IPS-18c (cell line): ENCODE results near the gene C7.
"Not testable (repeated sequence)": the region's sequence is repeated elsewhere in the genome, so short reads cannot be mapped to it uniquely, and the experiment has no call there.

Experiments used
- H3K4me3 ChIP-seq: 2 replicates; pipeline ENCODE4 v1.7.0; 2013; ENCODE audit warnings: low read depth, mild to moderate bottlenecking, low read length, moderate library complexity; ENCODE audit not compliant: insufficient read depth
- H3K9me3 ChIP-seq: one replicate; pipeline ENCODE4 v1.6.1; 2013; ENCODE audit warnings: mild to moderate bottlenecking, low read length, moderate library complexity; ENCODE audit not compliant: control insufficient read depth, insufficient read depth

The C7 gene

DNA sequence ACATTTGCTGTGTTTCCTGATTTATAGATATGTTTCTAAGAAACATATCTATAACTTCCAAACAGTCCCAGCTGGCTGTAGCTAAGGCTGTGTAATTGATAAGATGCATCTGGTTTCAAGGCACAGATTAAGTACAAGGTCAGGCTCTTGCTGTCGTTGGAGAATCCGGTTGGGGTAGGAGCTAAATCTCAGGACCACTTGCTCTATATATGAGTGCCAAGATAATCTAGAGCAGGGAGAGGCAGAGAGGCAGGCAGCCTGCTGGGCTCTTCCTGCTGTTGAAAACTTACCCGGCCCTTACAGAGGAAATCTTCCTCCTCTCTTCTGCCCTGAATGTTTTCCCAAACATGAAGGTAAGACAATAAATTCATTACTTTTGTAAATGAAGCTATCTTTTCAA lies at the start of gene C7:
Gene C7, plus strand, starts transcription at position 234 of the 400 bp plus-strand sequence. Its CDS starts 114 bp downstream, at position 348.
- Histone ChIP-seq H3K9me3 (no peaks in the 10 kb centered on the region), H3K4me3 (no peak within 1 kb of the TSS)

- no peaks in the 10 kb centered on the region for H3K9me3 ChIP-seq
- H3K4me3 ChIP-seq, result no peak overlapping the region
Measured at GRCh38 chr5:40860711-40861110, 48.6 kb upstream of the C7 start.

DNA sequence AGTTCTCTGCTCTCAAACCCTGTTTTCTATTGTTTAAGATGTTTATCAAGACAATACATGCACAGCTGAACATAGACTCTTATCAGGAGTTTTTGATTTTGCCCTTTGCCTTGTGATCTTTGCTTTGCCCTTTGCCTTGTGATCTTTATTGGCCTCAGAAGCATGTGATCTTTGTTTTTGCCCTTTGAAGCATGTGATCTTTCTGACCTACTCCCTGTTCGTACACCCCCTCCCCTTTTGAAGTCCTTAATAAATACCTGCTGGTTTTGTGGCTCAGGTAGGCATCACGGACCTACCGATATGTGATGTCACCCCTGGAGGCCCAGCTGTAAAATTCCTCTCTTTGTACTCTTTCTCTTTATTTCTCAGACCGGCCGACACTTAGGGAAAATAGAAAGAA lies 44.3 kb upstream of the C7 start:
- not testable (repeated sequence) for H3K4me3 ChIP-seq, H3K9me3 ChIP-seq

DNA sequence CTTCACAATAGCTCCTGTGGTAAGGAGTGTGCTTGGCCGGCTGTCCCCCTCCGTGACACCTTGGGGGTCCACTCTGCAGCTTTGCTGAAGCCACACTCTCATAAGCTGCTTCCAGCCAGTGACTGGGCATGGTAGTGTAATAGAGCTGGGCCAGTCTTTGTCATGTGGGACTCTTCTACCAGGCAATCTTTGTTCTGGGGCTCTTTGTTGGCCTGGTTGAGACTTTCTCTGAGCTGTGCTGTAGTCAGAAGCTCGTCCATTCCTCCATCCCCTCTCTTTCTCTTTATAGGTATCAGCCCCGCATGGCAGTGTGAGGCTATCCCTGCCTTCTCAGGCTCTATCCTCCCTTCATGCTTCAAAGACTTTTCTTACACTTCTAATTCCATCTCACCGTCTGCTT lies 42.5 kb upstream of the C7 start:
- Histone ChIP-seq H3K4me3 (no peak overlapping the region), H3K9me3 (no peaks in the 10 kb centered on the region)

DNA sequence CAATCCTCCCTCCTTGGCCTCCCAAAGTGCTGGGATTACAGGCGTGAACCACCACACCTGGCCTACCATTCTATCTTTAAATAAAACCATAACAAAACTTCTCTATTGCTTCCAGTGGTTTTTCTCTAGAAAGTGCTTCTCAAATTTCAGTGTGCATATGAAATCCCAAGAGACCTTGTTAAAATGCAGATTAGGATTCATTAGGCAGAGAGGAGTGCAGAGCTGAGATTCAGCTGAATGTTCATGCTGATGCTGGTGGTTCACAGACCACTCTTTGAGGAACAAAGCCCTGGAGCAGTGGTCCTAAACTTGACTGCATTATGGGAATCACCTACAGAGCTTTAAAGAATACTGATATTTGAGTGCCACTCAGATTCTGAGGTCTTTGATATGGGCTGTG lies 39.9 kb upstream of the C7 start:
- no peak overlapping the region for H3K4me3 ChIP-seq

GRCh38 chr5:40871177-40871576 lies 38.1 kb upstream of the C7 start:
- Histone ChIP-seq H3K9me3 (no peaks in the 10 kb centered on the region), H3K4me3 (no peak overlapping the region)

More for the DNA sequence above, 39.9 kb upstream of the C7 start:
- no peaks in the 10 kb centered on the region for H3K9me3 ChIP-seq

DNA sequence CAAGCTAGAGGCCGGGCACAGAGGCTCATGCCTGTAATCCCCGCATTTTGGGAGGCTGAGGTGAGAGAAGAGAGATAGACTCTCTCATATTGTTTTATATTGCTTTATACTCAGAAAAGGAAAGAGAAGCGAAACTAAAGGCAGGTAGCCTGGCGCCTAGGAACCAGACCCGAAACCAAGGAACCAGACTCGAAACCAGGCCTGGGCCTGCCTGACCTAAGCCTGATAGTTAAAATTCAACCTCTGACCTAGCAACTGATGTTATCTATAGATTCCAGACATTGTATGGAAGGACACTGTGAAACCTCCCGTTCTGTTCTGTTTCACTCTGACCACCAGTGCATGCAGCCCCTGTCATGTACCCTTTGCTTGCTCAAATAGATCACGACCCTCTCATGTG lies 37.0 kb upstream of the C7 start:
- H3K4me3 ChIP-seq, H3K9me3 ChIP-seq: not testable (repeated sequence)

DNA sequence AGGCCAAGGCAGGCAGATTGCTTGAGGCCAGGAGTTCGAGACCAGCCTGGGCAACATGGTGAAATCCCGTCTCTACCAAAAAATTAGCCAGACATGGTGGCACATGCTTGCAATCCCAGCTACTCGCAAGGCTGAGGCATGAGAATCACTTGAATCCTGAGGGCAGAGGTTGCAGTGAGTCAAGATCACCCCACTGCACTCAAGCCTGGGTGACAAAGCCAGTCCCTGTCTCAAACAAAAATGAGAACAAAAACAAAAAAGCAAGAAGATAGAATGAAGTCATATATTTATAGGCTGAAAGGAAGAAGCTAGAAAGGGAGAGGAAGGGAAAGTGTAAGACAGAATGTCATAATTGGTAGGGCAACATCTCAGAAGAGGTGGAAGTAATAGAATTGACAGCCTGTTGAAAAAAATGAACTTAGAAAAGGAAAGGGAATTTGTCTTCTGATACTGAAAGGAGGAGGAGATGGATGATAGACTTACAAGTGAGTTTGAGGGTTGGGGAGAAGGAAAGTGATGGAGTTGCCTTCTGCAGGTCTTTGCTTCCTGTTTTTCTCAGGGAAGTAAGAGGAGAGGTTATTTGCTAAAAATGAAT lies 35.9 kb upstream of the C7 start:
- no peak overlapping the region for H3K4me3 ChIP-seq
- H3K9me3 ChIP-seq, result no peaks in the 10 kb centered on the region

DNA sequence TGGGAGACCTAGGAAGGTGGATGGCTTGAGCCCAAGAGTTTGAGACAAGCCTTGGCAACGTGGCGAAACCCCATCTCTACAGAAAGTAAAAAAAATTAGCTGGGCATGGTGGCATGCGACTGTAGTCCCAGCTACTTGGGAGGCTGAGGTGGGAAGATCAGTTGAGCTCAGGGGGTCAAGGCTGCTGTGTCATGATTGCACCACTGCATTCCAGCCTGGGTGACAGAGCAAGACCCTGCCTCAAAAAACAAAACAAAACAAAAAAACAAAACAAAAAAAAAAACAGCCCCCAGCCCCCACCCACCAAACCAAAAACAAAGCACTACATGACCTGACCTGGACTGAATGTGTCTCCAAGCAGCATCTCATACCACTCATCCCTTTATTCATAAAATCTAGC lies 33.3 kb upstream of the C7 start:
- H3K9me3 ChIP-seq, result peaks cover 2% of the 10 kb centered on the region
- no peak overlapping the region for H3K4me3 ChIP-seq

DNA sequence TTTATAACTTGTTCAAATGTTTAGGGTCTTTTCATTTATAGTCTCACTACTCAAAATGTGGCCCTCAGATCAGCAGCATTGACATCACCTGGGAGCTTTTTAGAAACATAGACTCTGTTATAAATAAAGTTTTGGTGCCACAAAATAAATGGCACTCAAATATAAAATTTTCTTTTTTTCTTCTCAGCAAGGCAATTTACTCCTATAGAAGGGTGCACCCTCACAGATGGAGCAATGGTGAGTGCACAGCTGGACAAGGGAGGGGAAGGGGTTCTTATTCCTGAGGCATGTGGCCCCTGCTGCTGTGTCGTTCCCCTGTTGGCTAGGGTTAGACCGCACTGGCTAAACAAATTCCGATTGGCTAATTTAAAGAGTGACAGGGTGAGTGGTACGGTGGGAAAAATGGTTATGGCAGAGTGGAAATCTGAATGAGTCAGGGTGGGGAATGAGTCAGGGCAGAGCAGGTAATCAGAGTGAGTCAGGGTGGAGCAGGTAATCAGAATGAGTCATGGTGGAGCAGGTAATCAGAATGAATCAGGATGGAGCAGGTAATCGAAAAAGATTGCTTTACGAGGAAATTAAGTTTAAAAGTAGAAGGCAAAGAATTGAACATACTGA lies 31.8 kb upstream of the C7 start:
- H3K4me3 ChIP-seq, result no peak overlapping the region

GRCh38 chr5:40879163-40879942 lies 29.9 kb upstream of the C7 start:
- peaks cover 2% of the 10 kb centered on the region for H3K9me3 ChIP-seq
- H3K4me3 ChIP-seq, result no peak overlapping the region

More for the DNA sequence above, 31.8 kb upstream of the C7 start:
- H3K9me3 ChIP-seq, result peaks cover 2% of the 10 kb centered on the region

GRCh38 chr5:40882291-40882690 lies 27.0 kb upstream of the C7 start:
- Histone ChIP-seq H3K9me3 (peaks cover 2% of the 10 kb centered on the region), H3K4me3 (no peak overlapping the region; the same call in 1 of the 2 replicates)

- H3K9me3 ChIP-seq, H3K4me3 ChIP-seq: not testable (repeated sequence)
Measured at GRCh38 chr5:40883051-40883450, 26.2 kb upstream of the C7 start.

- not testable (repeated sequence) for H3K9me3 ChIP-seq, H3K4me3 ChIP-seq
Measured at GRCh38 chr5:40895440-40896425, 13.6 kb upstream of the C7 start.

DNA sequence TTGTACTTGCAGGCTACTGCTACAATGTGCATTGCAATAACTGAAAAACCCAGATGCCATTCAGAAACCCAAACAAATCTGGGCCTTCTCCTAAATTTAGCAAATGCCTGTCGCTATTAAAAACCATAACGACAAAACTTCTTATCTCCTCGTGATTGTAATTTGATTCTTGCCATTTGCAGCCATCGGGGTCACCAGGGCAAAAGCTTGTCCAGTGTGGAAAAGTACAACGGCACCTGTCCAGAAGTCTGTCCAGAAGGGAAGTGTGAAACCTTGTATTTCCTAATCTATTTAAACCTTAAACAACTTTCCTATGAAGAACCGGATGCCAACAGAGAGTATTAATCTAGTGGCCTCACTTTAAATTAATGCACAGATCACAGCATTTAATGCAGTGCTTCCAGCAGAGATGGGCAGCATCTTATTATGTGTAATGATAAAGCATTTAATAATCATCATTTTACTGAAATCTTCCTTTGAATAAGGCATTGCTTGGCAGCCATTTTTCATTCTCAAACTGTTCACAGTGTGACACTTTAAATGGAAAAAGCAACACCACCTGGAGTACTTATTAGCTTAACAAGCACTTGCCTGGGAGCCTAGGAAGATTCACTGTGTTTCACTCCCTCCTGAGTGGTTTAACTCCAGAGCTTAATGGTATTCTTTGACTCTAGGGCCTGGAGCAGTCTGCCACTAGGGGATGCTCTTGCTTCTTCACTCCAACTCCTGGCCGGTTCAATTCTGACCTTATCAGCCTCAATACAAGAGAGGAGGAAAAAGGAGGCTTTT lies 4.9 kb upstream of the C7 start:
- no peaks in the 10 kb centered on the region for H3K9me3 ChIP-seq
- no peak overlapping the region for H3K4me3 ChIP-seq

- Histone ChIP-seq H3K4me3 (no peak overlapping the region), H3K9me3 (no peaks in the 10 kb centered on the region)
Measured at GRCh38 chr5:40904994-40905306, 4.3 kb upstream of the C7 start.

DNA sequence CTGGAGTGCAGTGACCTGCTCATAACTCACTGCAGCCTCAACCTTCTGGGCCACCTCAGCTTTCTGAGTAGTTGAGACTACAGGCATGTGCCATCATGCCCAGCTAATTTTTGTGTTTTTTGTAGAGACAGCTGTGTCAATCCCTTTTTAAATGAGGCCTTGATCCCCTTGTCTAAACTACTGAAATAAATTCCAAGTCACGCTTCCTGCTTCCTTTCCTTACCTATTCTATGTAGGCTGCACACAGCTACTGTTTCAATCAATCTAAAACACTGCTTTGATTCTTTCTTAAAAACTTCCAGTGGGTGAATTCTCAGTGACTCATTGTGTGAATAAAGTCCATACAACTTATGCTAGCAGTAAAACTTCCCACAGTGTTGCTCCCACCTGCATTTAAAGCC lies 2.9 kb upstream of the C7 start:
- H3K4me3 ChIP-seq, result no peak overlapping the region
- H3K9me3 ChIP-seq, result no peaks in the 10 kb centered on the region
